SHP77 treated with DMSO at 0.1 percent for 48 hours (cell line): ENCODE data around the gene OLFML2A.

ENCODE experiments used
- DNase-seq: peaks from one replicate; lab custom pipeline; 2025; lab: John Stamatoyannopoulos, UW

OLFML2A gene

GRCh38 chr9:124797343-124798103, 20.6 kb downstream of the OLFML2A start:
- no peak for DNase-seq

DNA sequence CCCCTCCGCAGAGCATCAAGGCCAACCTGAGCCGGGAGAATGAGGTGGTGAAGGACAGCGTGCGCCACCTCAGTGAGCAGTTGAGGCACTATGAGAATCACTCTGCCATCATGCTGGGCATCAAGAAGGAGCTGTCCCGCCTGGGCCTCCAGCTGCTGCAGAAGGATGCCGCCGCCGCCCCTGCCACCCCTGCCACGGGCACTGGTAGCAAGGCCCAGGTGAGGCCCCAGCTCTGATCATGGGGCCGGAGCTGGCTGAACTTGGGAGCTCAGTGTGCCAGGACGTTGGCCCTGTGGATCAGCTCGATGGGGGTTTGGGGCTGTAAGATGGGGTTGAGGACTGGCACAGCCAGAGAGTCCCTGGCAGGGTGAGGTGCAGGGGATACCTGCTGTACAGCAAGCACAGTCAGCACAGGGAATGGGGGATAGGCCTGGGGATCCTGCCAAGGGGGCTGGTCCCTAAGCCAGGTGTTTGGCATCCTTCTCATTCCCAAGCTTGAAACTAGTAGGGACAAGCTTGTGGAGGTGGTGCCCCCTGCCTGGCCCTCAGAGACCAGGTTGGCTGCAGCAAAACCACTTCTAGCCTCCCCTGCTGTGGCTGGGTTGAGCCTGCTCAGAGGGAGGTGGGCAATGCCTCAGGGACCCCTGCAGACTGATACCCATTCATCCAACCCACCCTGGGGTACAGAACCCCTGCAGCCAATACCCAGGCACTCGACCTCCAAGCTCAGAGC, 22.5 kb downstream of the OLFML2A start:
- no peak for DNase-seq

- DNase-seq = no peak
These were observed 23.6 kb downstream of the OLFML2A start for GRCh38 chr9:124800306-124801259.

GRCh38 chr9:124801356-124801755, 24.4 kb downstream of the OLFML2A start:
- no peak for DNase-seq

- no peak for DNase-seq
These were observed 25.5 kb downstream of the OLFML2A start for GRCh38 chr9:124802426-124802825.

GRCh38 chr9:124803911-124804310, 27.0 kb downstream of the OLFML2A start:
- no peak for DNase-seq

GRCh38 chr9:124805186-124805585, 28.3 kb downstream of the OLFML2A start:
- no peak for DNase-seq

GRCh38 chr9:124808246-124808956, 31.5 kb downstream of the OLFML2A start:
- no peak for DNase-seq

DNA sequence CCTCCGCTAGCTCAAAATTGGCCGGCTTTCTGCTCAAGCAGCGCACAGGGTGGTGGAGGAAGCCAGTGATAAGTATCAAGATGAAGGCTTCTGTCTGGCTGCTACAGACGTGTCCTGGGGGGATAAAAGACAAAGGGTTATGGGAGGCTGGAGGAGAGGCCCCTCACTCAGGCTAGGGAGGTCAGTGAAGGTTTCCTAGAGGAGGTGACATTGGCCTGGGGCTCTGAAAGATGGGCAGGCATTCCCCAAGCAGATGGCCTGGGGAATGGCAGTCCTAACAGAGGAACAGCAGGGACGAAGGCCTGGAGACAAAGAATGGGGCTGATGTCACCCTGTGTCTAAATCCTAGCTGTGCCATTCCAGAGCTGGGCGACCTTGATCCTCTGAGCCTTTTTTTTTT, 32.3 kb downstream of the OLFML2A start:
- DNase-seq = no peak

DNA sequence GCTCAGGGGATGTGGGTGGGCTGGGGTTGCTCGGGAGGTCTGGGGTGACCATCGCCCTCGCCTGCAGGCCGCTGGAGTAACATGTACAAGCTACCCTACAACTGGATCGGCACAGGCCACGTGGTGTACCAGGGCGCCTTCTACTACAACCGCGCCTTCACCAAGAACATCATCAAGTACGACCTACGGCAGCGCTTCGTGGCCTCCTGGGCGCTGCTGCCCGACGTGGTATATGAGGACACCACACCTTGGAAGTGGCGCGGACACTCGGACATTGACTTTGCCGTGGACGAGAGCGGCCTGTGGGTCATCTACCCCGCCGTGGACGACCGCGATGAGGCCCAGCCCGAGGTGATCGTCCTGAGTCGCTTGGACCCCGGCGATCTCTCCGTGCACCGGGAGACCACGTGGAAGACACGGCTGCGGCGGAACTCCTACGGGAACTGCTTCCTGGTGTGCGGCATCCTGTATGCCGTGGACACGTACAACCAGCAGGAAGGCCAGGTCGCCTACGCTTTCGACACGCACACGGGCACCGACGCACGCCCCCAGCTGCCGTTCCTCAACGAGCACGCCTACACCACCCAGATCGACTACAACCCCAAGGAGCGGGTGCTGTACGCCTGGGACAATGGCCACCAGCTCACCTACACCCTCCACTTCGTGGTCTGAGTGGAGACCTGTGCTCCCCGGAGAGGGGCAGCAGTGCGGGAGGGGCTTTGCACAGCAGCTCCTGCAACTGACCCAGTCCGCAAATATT, 33.0 kb downstream of the OLFML2A start:
- DNase-seq = no peak

GRCh38 chr9:124810663-124811355, 33.9 kb downstream of the OLFML2A start:
- DNase-seq = no peak

GRCh38 chr9:124812441-124812876, 35.5 kb downstream of the OLFML2A start:
- no peak for DNase-seq

- no peak for DNase-seq
These were observed 36.1 kb downstream of the OLFML2A start for GRCh38 chr9:124813041-124813440.

DNA sequence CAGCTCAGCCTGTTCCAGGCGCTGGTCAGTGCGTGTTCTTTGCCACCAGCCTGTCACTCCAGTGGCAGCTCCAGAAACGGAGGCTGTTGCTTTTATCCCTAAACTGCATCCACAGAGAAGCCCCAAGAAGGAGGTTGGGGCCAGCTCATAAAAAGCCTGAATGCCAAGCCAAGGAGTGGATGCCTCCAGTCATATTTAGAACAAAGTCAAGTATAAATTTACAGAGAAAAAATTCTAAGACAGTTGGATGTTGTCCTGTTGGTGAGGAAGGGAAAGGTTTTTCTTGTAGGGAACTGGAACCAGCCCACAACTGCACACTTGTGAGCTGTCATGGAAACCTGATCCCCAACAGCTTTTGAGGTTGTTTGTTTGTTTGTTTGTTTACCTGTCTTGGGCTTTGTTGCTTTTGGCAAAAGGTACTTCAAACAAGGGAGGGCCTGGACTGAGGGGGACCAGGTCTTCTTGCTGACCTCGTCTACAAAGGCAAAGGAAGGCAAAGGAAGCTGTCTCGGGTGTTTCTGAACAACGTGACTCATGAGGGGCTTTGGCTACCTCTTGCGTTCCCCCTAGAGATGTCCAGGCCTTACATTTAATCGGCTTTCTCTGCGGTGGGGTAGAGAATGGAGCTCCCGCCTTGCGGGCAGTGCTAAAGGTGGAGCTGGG, 36.7 kb downstream of the OLFML2A start:
- DNase-seq = no peak

- no peak for DNase-seq
These were observed 37.2 kb downstream of the OLFML2A start for GRCh38 chr9:124814164-124814535.

- no peak for DNase-seq
These were observed 38.7 kb downstream of the OLFML2A start for GRCh38 chr9:124815601-124816000.

DNA sequence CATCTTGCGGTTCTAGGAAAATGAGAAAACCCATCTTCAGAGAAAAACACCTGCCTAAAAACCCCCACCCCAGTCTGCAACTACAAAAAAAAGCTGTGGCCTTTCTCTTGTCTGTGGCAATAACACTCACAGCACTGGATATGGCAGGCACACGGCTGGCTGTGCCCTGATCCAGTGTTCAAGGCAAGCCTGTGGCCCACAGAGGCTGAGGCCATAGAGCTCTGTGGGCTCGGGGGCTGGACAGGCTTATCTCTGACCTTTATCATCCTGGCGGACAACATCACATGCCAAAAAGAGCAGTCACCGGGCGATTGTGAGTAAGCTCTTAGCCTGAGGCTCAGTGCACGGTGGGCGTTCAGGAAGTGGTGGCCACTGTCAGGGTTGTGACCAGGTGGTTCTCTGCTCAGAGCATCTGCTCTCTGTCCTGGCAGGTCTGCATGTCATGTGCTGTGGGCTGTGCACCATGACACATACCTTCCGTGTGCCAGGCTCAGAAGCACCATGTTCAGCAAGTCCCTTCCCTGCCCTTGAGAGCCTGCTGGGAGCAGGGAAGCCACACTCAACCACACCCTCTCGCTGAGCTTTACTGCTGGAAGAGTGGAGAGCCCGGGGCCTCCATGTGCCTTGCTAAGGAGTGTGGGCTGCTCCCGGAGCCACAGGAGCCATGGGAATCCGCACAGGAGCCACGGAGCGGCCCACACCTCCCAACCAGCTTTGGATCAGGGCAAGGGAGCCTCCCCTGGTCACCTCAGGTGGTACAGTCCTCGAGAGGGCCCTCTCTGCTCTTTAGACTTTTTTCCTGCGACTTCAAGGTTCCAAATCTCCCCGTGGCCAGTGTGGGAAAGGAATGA, 41.7 kb downstream of the OLFML2A start:
- DNase-seq = no peak

GRCh38 chr9:124820698-124821623, 44.0 kb downstream of the OLFML2A start:
- no peak for DNase-seq
